AG10803 (cell line): ENCODE data around the gene TFEB.

ENCODE experiments used
- DNase-seq: peaks from one replicate; pipeline ENCODE4 v3.0.0; 2010; ENCODE audit warnings: low read depth
- H3K4me3 ChIP-seq: 2 replicates; pipeline ENCODE4 v1.5.1; 2011; ENCODE audit warnings: mild to moderate bottlenecking, low read length, control low read depth
- TF ChIP-seq, protein P1 (sequence below): conservative IDR thresholded peaks from 2 replicates; pipeline ENCODE4 v1.5.1; 2011; ENCODE audit warnings: mild to moderate bottlenecking, low read length, control low read depth, inconsistent platforms

TFEB gene

GRCh38 chr6:41696788-41697187 lies 38.6 kb downstream of the TFEB start:
- no peak for DNase-seq
- TF ChIP-seq, protein P1, sequence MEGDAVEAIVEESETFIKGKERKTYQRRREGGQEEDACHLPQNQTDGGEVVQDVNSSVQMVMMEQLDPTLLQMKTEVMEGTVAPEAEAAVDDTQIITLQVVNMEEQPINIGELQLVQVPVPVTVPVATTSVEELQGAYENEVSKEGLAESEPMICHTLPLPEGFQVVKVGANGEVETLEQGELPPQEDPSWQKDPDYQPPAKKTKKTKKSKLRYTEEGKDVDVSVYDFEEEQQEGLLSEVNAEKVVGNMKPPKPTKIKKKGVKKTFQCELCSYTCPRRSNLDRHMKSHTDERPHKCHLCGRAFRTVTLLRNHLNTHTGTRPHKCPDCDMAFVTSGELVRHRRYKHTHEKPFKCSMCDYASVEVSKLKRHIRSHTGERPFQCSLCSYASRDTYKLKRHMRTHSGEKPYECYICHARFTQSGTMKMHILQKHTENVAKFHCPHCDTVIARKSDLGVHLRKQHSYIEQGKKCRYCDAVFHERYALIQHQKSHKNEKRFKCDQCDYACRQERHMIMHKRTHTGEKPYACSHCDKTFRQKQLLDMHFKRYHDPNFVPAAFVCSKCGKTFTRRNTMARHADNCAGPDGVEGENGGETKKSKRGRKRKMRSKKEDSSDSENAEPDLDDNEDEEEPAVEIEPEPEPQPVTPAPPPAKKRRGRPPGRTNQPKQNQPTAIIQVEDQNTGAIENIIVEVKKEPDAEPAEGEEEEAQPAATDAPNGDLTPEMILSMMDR, result no peak
- H3K4me3 ChIP-seq, result no peak overlapping the region

DNA sequence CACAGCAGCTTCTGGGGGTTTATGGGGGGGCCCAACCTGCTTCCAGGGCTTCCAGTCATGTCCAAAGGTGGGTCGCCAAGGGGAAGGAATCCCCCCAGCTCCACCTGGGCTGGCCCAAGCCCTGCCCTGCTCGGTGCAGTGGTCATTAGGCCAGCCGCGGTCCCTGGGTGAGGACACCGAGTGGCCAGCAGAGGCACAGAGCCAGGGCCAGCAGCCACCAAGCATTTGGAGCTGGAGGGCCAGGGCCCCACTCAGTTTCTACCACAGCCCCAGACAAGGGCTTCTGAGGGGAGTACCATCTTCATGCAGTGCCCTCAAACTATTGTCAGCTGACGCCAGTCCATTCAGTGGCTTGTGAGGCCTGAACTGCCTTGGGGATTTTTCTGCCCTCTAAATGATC lies 39.6 kb downstream of the TFEB start:
- no peak for DNase-seq
- H3K4me3 ChIP-seq, result no peak overlapping the region
- TF ChIP-seq, protein P1, result no peak

DNA sequence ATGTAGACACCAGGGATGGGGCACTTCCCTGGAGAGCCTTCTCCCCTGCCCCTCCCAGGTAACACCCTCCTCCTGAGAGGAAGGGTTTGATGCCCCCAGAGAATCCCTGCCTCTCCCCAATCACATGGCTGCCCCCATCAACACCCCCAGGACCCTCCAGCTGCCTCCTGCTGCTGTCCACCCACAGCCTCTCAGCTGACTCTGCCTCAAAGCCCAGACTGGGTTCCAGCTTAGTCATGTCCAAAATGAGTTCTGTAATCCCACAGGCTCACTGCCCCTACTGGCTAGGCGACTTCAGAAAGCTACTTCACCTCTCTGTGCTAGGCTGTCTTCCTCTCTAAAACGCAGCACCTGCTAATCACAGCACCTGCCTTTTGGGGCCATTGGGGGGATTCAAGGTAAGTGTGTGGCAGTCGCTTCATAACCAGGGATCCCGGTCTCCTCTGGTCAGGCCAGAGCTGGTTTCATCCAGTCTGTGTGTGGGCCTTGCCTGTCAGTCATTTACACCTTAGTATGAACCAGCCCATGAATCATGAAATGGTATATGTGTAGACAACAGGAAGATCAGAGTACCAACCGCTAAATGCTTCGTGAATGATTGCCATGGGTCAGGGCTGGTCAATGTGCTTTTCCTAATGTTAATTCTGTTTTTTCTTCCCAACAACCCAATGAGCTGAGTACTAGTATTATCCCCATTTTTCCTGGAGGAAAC lies 40.4 kb downstream of the TFEB start:
- no peak for DNase-seq
- H3K4me3 ChIP-seq, result no peak overlapping the region
- TF ChIP-seq, protein P1, result no peak; the same call in 1 of the 2 replicates

- DNase-seq, result no peak
- TF ChIP-seq, protein P1, result no peak
- no peak overlapping the region for H3K4me3 ChIP-seq
Observed at GRCh38 chr6:41693281-41694240, 41.8 kb downstream of the TFEB start.

DNA sequence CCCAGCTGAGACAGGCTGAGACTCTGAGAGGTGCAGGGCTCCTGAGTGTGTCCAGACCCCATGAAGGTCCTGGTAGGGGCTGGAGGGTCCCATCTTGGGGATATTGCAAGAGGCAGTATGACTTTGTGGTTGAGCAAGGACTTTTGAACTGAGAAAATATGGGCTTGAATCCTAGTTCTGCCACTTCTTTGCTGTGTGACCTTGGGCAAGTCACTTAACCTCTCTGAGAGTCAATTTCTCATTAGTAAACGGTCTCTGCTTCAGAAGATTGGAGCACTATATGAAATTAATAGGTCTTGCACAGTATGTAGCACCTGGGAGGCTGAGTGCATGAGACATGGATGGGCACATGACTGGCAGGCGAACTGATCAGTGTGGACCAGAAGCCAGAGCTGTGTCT lies 42.7 kb downstream of the TFEB start:
- H3K4me3 ChIP-seq, result no peak overlapping the region
- TF ChIP-seq, protein P1, result no peak
- no peak for DNase-seq

DNA sequence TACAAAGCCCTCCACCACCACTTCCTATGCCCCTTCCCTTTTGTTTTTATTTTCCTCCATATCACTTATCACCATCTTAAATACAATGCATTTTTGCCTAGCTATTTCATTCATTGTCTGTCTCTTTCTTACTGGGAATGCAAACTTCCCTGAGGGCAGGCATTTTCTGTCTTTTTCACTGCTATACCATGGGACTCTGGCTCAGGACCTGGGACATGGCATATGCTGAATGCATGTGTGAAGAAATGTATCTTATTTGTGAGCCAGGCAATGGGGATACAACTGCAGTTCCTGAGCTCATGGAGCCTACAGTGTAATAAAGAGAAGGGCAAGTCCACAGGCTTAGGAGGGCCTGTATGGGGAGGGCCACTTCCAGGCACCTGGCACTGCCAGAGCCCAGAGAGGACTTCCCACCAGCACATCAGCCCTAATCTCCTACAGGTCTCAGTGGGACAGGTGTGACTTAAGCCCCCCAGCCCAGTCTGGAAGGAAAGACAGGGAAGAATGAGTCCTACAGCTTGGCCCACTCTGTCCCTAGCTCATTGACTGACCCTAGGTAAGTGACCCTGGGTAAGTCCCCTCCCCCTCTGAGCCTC lies 43.2 kb downstream of the TFEB start:
- no peak overlapping the region for H3K4me3 ChIP-seq
- TF ChIP-seq, protein P1, result no peak
- no peak for DNase-seq
